Breast epithelium (tissue), 3 donors: ENCODE results near the gene USPL1.

Experiments
- CTCF ChIP-seq, 3 donors: fragments of 450-650 bp; IDR thresholded peaks; one replicate each; pipeline ENCODE4 v1.5.1; 2016 to 2017; ENCODE audit warnings: antibody characterized with exemption in 3 of 3, mild to moderate bottlenecking in 3 of 3, moderate library complexity in 3 of 3
- POLR2AphosphoS5 ChIP-seq, 3 donors: sonication (generic); formaldehyde crosslinking; IDR thresholded peaks; one replicate each; pipeline ENCODE4 v1.6.1; 2017; ENCODE audit warnings: antibody characterized with exemption in 3 of 3

- TF ChIP-seq CTCF (IDR thresholded peaks at IDR 0.05): no peak
- no peak for TF ChIP-seq POLR2AphosphoS5 (IDR thresholded peaks at IDR 0.05)
Observed at GRCh38 chr13:30675717-30676116, 58.0 kb downstream of the USPL1 start.
